Measurements from ENCODE around the gene EYS.

EYS gene

GRCh38 chr6:64733433-64733832 is 973.6 kb downstream of the EYS start:
- Histone ChIP-seq H3K79me2 (ENCODE audit: low read length) (no peaks in the 10 kb centered on the region), H3K4me2 (ENCODE audit: low read depth, low read length) (no peak overlapping the region), H2AFZ (ENCODE audit: low read length) (no peak overlapping the region), H3K4me1 (ENCODE audit: low read length) (no peaks in the 10 kb centered on the region), H3K9me3 (replicated peaks; ENCODE audit: insufficient read depth, low read length) (no peaks in the 10 kb centered on the region), H3K9me2 (replicated peaks; ENCODE audit: insufficient read depth, low read length) (no peaks in the 10 kb centered on the region), H3K9ac (ENCODE audit: low read length) (no peak overlapping the region), H4K20me1 (ENCODE audit: insufficient read depth, low read length) (no peaks in the 10 kb centered on the region), H3K36me3 (replicated peaks; ENCODE audit: insufficient read depth, low read length) (no peaks in the 10 kb centered on the region), H3K4me3 (ENCODE audit: low read length) (no peak overlapping the region), H3F3A (ENCODE audit: insufficient read depth, low read length) (no peaks in the 10 kb centered on the region), H3K27ac (ENCODE audit: low read length) (no peak overlapping the region), H3K27me3 (replicated peaks; ENCODE audit: insufficient read depth, low read length) (no peaks in the 10 kb centered on the region)
- no peak for DNase-seq
- TF ChIP-seq EZH2phosphoT487 (IDR thresholded peaks at IDR 0.05; ENCODE audit: low read length): no peak
- TF ChIP-seq CTCF (IDR thresholded peaks at IDR 0.05; ENCODE audit: low read length): no peak
- TF ChIP-seq EZH2 (optimal IDR thresholded peaks at IDR 0.05; ENCODE audit: low read depth, low read length): no peak

DNA sequence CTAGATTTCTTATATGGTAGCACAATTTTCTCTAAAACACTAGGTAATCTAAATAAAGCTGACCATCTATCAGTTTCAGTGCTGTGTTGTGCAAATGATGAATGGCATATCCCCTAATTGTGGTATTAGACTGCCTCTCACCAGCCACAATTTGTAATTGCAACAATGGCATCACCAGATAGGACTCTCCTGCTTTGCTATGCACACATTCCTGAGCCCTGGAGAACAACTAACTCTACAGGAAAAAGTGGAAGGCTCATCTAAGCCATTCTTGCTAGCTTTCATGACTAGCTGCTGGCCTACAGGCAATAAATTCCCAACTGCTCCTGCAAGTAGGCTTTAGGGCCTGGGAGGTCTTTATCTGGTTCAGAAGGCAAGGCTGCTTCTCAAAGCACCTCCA is 974.1 kb downstream of the EYS start:
- no peaks in the 10 kb centered on the region for H3F3A ChIP-seq (ENCODE audit: insufficient read depth, low read length)
- H3K9ac ChIP-seq (ENCODE audit: low read length): no peak overlapping the region
- no peak for DNase-seq
- H3K4me3 ChIP-seq (ENCODE audit: low read length): no peak overlapping the region
- H2AFZ ChIP-seq (ENCODE audit: low read length): no peak overlapping the region
- no peak overlapping the region for H3K4me2 ChIP-seq (ENCODE audit: low read depth, low read length)
- H3K27ac ChIP-seq (ENCODE audit: low read length): no peak overlapping the region
- no peaks in the 10 kb centered on the region for H3K9me2 ChIP-seq (replicated peaks; ENCODE audit: insufficient read depth, low read length)
- TF ChIP-seq EZH2phosphoT487 (IDR thresholded peaks at IDR 0.05; ENCODE audit: low read length): no peak
- peak; percentile 18; the same call in 1 of the 2 replicates for TF ChIP-seq CTCF (IDR thresholded peaks at IDR 0.05; ENCODE audit: low read length)
- no peaks in the 10 kb centered on the region for H3K4me1 ChIP-seq (ENCODE audit: low read length)
- H4K20me1 ChIP-seq (ENCODE audit: insufficient read depth, low read length): no peaks in the 10 kb centered on the region
- H3K79me2 ChIP-seq (ENCODE audit: low read length): no peaks in the 10 kb centered on the region
- no peaks in the 10 kb centered on the region for H3K9me3 ChIP-seq (replicated peaks; ENCODE audit: insufficient read depth, low read length)
- H3K27me3 ChIP-seq (replicated peaks; ENCODE audit: insufficient read depth, low read length): no peaks in the 10 kb centered on the region
- H3K36me3 ChIP-seq (replicated peaks; ENCODE audit: insufficient read depth, low read length): no peaks in the 10 kb centered on the region

DNA sequence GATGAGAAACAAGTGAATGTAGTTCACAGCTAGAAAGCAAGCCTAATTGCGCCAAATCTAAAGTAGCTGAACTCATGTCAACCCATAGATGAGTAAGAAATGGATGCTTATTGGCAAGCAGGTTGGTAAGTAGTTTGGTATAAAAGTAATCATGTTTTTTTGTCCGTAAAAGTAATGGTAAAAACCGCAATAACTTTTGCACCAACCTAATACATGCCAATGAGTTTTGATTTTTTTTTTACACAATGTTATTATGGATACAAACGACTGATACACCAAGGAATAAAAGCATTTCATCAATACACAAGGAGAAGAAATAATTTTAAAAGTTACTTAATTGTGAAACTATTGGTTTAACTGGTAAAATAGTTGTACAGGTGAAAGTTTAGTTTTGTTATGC is 977.5 kb downstream of the EYS start:
- no peaks in the 10 kb centered on the region for H3K9me2 ChIP-seq (replicated peaks; ENCODE audit: insufficient read depth, low read length)
- no peak overlapping the region for H3K27ac ChIP-seq (ENCODE audit: low read length)
- no peak overlapping the region for H2AFZ ChIP-seq (ENCODE audit: low read length)
- H4K20me1 ChIP-seq (ENCODE audit: insufficient read depth, low read length): no peaks in the 10 kb centered on the region
- no peak for DNase-seq
- H3K9me3 ChIP-seq (replicated peaks; ENCODE audit: insufficient read depth, low read length): no peaks in the 10 kb centered on the region
- no peaks in the 10 kb centered on the region for H3K79me2 ChIP-seq (ENCODE audit: low read length)
- no peak overlapping the region for H3K4me2 ChIP-seq (ENCODE audit: low read depth, low read length)
- H3K4me3 ChIP-seq (ENCODE audit: low read length): no peak overlapping the region
- no peaks in the 10 kb centered on the region for H3K27me3 ChIP-seq (replicated peaks; ENCODE audit: insufficient read depth, low read length)
- H3K36me3 ChIP-seq (replicated peaks; ENCODE audit: insufficient read depth, low read length): no peaks in the 10 kb centered on the region
- TF ChIP-seq CTCF (IDR thresholded peaks at IDR 0.05; ENCODE audit: low read length) (no peak), EZH2phosphoT487 (IDR thresholded peaks at IDR 0.05; ENCODE audit: low read length) (no peak), EZH2 (optimal IDR thresholded peaks at IDR 0.05; ENCODE audit: low read depth, low read length) (no peak)
- H3F3A ChIP-seq (ENCODE audit: insufficient read depth, low read length): no peaks in the 10 kb centered on the region
- H3K4me1 ChIP-seq (ENCODE audit: low read length): no peaks in the 10 kb centered on the region
- H3K9ac ChIP-seq (ENCODE audit: low read length): no peak overlapping the region

Measured in MM.1S (cell line).